Measurements from ENCODE around the gene CD52. TPM values are rescaled to one million over a fixed set of nuclear protein-coding genes. Genes with fewer than 3 reads are reported as not detected.
A peak's percentile ranks its signal among the peaks of the same experiment; 100 is the strongest.

Gene CD52
- total and polyA plus RNA-seq, 2 of the 13 experiments (the other 11 are each of a cell fraction or from before 2014, with no cell fraction given): 0.32 TPM; not detected in 1

DNA sequence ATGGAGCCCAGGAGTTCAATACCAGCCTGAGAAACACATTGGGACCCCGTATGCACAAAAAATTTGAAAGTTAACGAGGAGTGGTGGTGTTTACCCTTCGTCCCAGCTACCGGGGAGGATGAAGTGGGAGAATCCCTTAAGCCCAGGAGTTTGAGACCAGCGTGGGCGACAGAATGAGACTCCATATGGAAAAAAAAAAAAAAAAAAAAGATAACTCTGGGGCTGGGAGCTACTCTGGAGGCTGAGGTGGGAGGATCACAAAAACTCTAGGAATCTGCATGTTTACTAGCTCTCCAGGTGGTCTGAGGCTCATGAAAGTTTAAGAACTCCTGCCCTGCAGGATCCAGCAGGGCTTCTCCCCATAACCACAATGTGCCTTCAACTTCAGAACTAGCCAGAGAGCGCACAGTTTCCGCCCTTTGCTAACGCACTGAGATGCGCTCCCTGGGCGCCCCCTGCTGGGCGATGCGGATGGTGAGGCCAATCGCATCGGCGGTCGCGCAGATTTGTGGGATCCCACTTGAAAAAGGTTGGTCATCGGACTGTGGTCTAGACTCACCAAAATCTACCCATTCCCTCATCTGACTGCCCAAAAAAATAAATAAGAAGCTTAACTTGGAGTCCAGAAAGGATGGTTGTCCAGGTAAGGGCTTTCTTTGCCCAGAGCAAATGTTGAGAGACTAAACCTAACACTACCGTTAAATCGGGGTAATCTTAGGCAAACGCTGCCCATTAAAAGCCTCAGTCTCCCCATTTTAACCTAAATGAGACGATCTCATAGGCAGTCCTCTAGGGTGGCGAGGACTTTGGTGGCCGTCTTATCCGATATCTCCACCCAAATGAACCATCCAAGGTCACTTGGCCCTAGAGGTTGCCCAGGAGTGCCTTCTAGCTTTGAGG, 46.0 kb downstream of the CD52 start:
- Histone ChIP-seq H3K79me2 (ENCODE audit: insufficient read depth, low read length) (no peaks in the 10 kb centered on the region), H3K4me3 (replicated peaks in 1 of 3; ENCODE audit: insufficient read depth in 1 of 3, low read depth in 2 of 3, low read length in 3 of 3) (0 out of 6 replicates have a peak overlapping the region, but pooled peaks of 1 of the 3 experiments have one; percentile 18), H3K4me1 (ENCODE audit: insufficient read depth, low read length) (peaks cover 57% of the 10 kb centered on the region), H3K9me3 (ENCODE audit: low read length) (no peaks in the 10 kb centered on the region), H3K27ac (ENCODE audit: extremely low read length, insufficient read depth, low read length) (no peak overlapping the region), H3K4me2 (ENCODE audit: low read depth, low read length) (peak overlapping the region; percentile 52), H4K20me1 (ENCODE audit: insufficient read depth, low read length) (no peaks in the 10 kb centered on the region), H2AFZ (ENCODE audit: low read length) (peak overlapping the region; percentile 55), H3K9ac (ENCODE audit: insufficient read depth, low read depth, low read length) (no peak overlapping the region), H3K36me3 (replicated peaks in 1 of 2; ENCODE audit: control insufficient read depth in 1 of 2, insufficient read depth in 2 of 2, low read length in 2 of 2) (no peaks in the 10 kb centered on the region; a peak in 1 of 5 replicates), H3K27me3 (ENCODE audit: control insufficient read depth in 1 of 2, insufficient read depth in 2 of 2, low read length in 2 of 2) (peaks cover 0 to 1% of the 10 kb centered on the region in 2 experiments; a peak in 2 of 5 replicates)
- ChIA-PET CTCF (ENCODE audit: low intra/inter-chr PET ratio, low total read pairs) (interaction anchor here (1.0 to 4.0 kb wide), 7 partner anchors 28 to 175 kb away, joined by 3 to 51 read pairs (median 11); no protein-coding TSS in a partner anchor), POLR2A (interaction anchor here (1.2 to 1.4 kb wide), 3 partner anchors 11 to 78 kb away, joined by 3 to 11 read pairs (median 4); no protein-coding TSS in a partner anchor)
- FAIRE-seq: peak; percentile 90
- ATAC-seq: peak; percentile 77
- peak; percentile 71 for DNase-seq (ENCODE audit: low spot score)
- intact Hi-C loops (cut with micrococcal nuclease; ENCODE audit: unreplicated experiment): loop anchor here (1.0 to 2.0 kb wide), 2 partner anchors 43 to 78 kb away; no protein-coding TSS in a partner anchor
- BruUV-seq (replicated peaks): no TSS peak
- in situ Hi-C loops (cut with HindIII; ENCODE audit: extremely low pct_ligation_motif_present, low pct_unique_long_range_greater_than_20kb): loop anchor here (5.0 kb wide), 2 partner anchors 41 to 76 kb away; no protein-coding TSS in a partner anchor
- WGBS (ENCODE audit: low lambda C conversion rate): 20% methylated on average over 19 of the region's 26 CpGs
- 0 out of 2 replicates have a peak, but pooled peaks have one; percentile 44 for TF ChIP-seq ZNF143 (CRISPR knock-in tag; IDR thresholded peaks at IDR 0.05)
- TF ChIP-seq SOX5 (CRISPR knock-in tag; IDR thresholded peaks at IDR 0.05; ENCODE audit: borderline replicate concordance): peak; percentile 33; the same call in 1 of the 2 replicates
- no peak for TF ChIP-seq NCOA1 (CRISPR knock-in tag; IDR thresholded peaks at IDR 0.05)
- TF ChIP-seq ZNF556 (CRISPR knock-in tag; IDR thresholded peaks at IDR 0.05; ENCODE audit: borderline replicate concordance): no peak
- TF ChIP-seq ZNF773 (CRISPR knock-in tag; IDR thresholded peaks at IDR 0.05; ENCODE audit: borderline replicate concordance): no peak
- peak; percentile 42 for TF ChIP-seq SAP130 (CRISPR knock-in tag; IDR thresholded peaks at IDR 0.05; ENCODE audit: low read depth)
- TF ChIP-seq, protein P1, sequence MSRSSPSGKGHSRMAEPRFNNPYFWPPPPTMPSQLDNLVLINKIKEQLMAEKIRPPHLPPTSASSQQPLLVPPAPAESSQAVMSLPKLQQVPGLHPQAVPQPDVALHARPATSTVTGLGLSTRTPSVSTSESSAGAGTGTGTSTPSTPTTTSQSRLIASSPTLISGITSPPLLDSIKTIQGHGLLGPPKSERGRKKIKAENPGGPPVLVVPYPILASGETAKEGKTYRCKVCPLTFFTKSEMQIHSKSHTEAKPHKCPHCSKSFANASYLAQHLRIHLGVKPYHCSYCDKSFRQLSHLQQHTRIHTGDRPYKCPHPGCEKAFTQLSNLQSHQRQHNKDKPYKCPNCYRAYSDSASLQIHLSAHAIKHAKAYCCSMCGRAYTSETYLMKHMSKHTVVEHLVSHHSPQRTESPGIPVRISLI (CRISPR knock-in tag; IDR thresholded peaks at IDR 0.05; ENCODE audit: borderline replicate concordance): peak; percentile 48; the same call in 1 of the 2 replicates
- TF ChIP-seq ZNF781 (CRISPR knock-in tag; IDR thresholded peaks at IDR 0.05; ENCODE audit: borderline replicate concordance, not compliant biosample characterization): no peak
- TF ChIP-seq, protein P2, sequence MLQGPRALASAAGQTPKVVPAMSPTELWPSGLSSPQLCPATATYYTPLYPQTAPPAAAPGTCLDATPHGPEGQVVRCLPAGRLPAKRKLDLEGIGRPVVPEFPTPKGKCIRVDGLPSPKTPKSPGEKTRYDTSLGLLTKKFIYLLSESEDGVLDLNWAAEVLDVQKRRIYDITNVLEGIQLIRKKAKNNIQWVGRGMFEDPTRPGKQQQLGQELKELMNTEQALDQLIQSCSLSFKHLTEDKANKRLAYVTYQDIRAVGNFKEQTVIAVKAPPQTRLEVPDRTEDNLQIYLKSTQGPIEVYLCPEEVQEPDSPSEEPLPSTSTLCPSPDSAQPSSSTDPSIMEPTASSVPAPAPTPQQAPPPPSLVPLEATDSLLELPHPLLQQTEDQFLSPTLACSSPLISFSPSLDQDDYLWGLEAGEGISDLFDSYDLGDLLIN (CRISPR knock-in tag; IDR thresholded peaks at IDR 0.05; ENCODE audit: borderline replicate concordance): no peak
- no peak for TF ChIP-seq ZNF329 (CRISPR knock-in tag; IDR thresholded peaks at IDR 0.05; ENCODE audit: low read depth)
- TF ChIP-seq EP300 (IDR thresholded peaks at IDR 0.05; ENCODE audit: low read depth in 2 of 2, low read length in 2 of 2): no peak
- TF ChIP-seq EP300 (CRISPR knock-in tag; IDR thresholded peaks at IDR 0.05; ENCODE audit: borderline replicate concordance): no peak
- TF ChIP-seq ZNF501 (CRISPR knock-in tag; IDR thresholded peaks at IDR 0.05): peak; percentile 56
- TF ChIP-seq, protein P3, sequence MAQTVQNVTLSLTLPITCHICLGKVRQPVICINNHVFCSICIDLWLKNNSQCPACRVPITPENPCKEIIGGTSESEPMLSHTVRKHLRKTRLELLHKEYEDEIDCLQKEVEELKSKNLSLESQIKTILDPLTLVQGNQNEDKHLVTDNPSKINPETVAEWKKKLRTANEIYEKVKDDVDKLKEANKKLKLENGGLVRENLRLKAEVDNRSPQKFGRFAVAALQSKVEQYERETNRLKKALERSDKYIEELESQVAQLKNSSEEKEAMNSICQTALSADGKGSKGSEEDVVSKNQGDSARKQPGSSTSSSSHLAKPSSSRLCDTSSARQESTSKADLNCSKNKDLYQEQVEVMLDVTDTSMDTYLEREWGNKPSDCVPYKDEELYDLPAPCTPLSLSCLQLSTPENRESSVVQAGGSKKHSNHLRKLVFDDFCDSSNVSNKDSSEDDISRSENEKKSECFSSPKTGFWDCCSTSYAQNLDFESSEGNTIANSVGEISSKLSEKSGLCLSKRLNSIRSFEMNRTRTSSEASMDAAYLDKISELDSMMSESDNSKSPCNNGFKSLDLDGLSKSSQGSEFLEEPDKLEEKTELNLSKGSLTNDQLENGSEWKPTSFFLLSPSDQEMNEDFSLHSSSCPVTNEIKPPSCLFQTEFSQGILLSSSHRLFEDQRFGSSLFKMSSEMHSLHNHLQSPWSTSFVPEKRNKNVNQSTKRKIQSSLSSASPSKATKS (CRISPR knock-in tag; IDR thresholded peaks at IDR 0.05): no peak
- TF ChIP-seq SMAD3 (CRISPR knock-in tag; IDR thresholded peaks at IDR 0.05): 0 out of 2 replicates have a peak, but pooled peaks have one; percentile 38
- TF ChIP-seq, protein P4, sequence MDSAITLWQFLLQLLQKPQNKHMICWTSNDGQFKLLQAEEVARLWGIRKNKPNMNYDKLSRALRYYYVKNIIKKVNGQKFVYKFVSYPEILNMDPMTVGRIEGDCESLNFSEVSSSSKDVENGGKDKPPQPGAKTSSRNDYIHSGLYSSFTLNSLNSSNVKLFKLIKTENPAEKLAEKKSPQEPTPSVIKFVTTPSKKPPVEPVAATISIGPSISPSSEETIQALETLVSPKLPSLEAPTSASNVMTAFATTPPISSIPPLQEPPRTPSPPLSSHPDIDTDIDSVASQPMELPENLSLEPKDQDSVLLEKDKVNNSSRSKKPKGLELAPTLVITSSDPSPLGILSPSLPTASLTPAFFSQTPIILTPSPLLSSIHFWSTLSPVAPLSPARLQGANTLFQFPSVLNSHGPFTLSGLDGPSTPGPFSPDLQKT (CRISPR knock-in tag; IDR thresholded peaks at IDR 0.05; ENCODE audit: borderline replicate concordance): no peak
- TF ChIP-seq NFE2 (CRISPR knock-in tag; IDR thresholded peaks at IDR 0.05): no peak

All from HepG2 (cell line).